Colonic mucosa (tissue), 4 donors: ENCODE measurements around the gene PRKCA. TPM values are rescaled to one million over a fixed set of nuclear protein-coding genes. Genes with fewer than 3 reads are reported as not detected.

ENCODE experiments used
- DNase-seq: peaks from one replicate; pipeline ENCODE4 v3.0.0-alpha.2; 2020
- H3K27ac ChIP-seq: fragments of 200-600 bp; one replicate; pipeline ENCODE4 v1.8.0; 2021
- H3K27me3 ChIP-seq: fragments of 200-600 bp; one replicate; pipeline ENCODE4 v1.8.0; 2021
- H3K36me3 ChIP-seq: fragments of 200-600 bp; one replicate; pipeline ENCODE4 v1.8.0; 2021
- H3K4me1 ChIP-seq: fragments of 200-600 bp; one replicate; pipeline ENCODE4 v1.8.0; 2021; ENCODE audit warnings: mild to moderate bottlenecking
- H3K4me3 ChIP-seq: fragments of 200-600 bp; one replicate; pipeline ENCODE4 v1.8.0; 2021
- H3K9ac ChIP-seq, 2 donors: one replicate each; pipeline ENCODE4 v1.7.0; 2013; ENCODE audit warnings: control low read depth in 2 of 2, low read depth in 2 of 2, low read length in 2 of 2
- H3K9me3 ChIP-seq: fragments of 200-600 bp; one replicate; pipeline ENCODE4 v1.8.0; 2021
- CTCF ChIP-seq: fragments of 200-600 bp; IDR thresholded peaks from one replicate; pipeline ENCODE4 v1.8.0; 2022; ENCODE audit warnings: antibody characterized with exemption, mild to moderate bottlenecking
- intact Hi-C: fragments of 100-400 bp; cut with DNase I; formaldehyde crosslinking; loops from one replicate; pipeline ENCODE4 v1.14.1; 2022
- total RNA-seq, 2 donors: library from RNA; stranded (reverse); fragmentation: NEBNext Ultra II Directional in 1 of 2; extraction: Animal tissue kit (Norgen Biotek cat#: 25700) in 1 of 2; gene quantifications; one replicate each; pipeline ENCODE4 v1.2.1, GENCODE V29; 2021
- donor health status: healthy.
- donor health status: DM: no; HTN: no; CAD: no.
- donor health status: DM: no; HTN: no; CAD: no.

The PRKCA gene
- total RNA-seq, 2 donors from 2014 or later = 40.0 to 41.8 TPM

GRCh38 chr17:66787914-66788313 lies 485.5 kb downstream of the PRKCA start:
- no peaks in the 10 kb centered on the region for H3K9me3 ChIP-seq
- H3K36me3 ChIP-seq = peaks cover 5% of the 10 kb centered on the region
- no peak overlapping the region for H3K4me3 ChIP-seq
- no peak overlapping the region for H3K9ac ChIP-seq
- intact Hi-C loops = no loop called here
- no peak for DNase-seq
- H3K27me3 ChIP-seq = no peaks in the 10 kb centered on the region
- no peak overlapping the region for H3K27ac ChIP-seq
- no peak for TF ChIP-seq CTCF
- no peaks in the 10 kb centered on the region for H3K4me1 ChIP-seq

GRCh38 chr17:66789093-66789492 lies 486.7 kb downstream of the PRKCA start:
- Histone ChIP-seq H3K27me3 (no peaks in the 10 kb centered on the region), H3K27ac (no peak overlapping the region), H3K9ac (no peak overlapping the region), H3K4me1 (no peaks in the 10 kb centered on the region), H3K9me3 (no peaks in the 10 kb centered on the region), H3K36me3 (peaks cover 5% of the 10 kb centered on the region), H3K4me3 (no peak overlapping the region)
- TF ChIP-seq CTCF = no peak
- intact Hi-C loops = no loop called here
- no peak for DNase-seq

- intact Hi-C loops = no loop called here
- TF ChIP-seq CTCF = no peak
- no peak for DNase-seq
- H3K27me3 ChIP-seq = no peaks in the 10 kb centered on the region
- no peaks in the 10 kb centered on the region for H3K9me3 ChIP-seq
- H3K36me3 ChIP-seq = peaks cover 5% of the 10 kb centered on the region
- H3K4me1 ChIP-seq = no peaks in the 10 kb centered on the region
- no peak overlapping the region for H3K4me3 ChIP-seq
- no peak overlapping the region for H3K9ac ChIP-seq
- no peak overlapping the region for H3K27ac ChIP-seq
Observed at GRCh38 chr17:66789961-66790437, 487.6 kb downstream of the PRKCA start.

GRCh38 chr17:66790501-66791061 lies 488.2 kb downstream of the PRKCA start:
- no peaks in the 10 kb centered on the region for H3K4me1 ChIP-seq
- H3K9ac ChIP-seq = no peak overlapping the region
- H3K27ac ChIP-seq = no peak overlapping the region
- H3K9me3 ChIP-seq = no peaks in the 10 kb centered on the region
- no peak for DNase-seq
- no peaks in the 10 kb centered on the region for H3K27me3 ChIP-seq
- H3K36me3 ChIP-seq = peaks cover 5% of the 10 kb centered on the region
- no peak overlapping the region for H3K4me3 ChIP-seq
- intact Hi-C loops = no loop called here
- no peak for TF ChIP-seq CTCF

GRCh38 chr17:66791347-66791746 lies 488.9 kb downstream of the PRKCA start:
- DNase-seq = no peak
- no peak for TF ChIP-seq CTCF

More at GRCh38 chr17:66791347-66791746, 488.9 kb downstream of the PRKCA start:
- H3K9me3 ChIP-seq = no peaks in the 10 kb centered on the region
- no peak overlapping the region for H3K4me3 ChIP-seq
- no peaks in the 10 kb centered on the region for H3K4me1 ChIP-seq
- intact Hi-C loops = no loop called here
- H3K27me3 ChIP-seq = no peaks in the 10 kb centered on the region
- H3K9ac ChIP-seq = no peak overlapping the region
- H3K27ac ChIP-seq = no peak overlapping the region
- peaks cover 5% of the 10 kb centered on the region for H3K36me3 ChIP-seq
